HG02623 (cell line): ENCODE measurements around the gene NLRP11.

Experiments
- ATAC-seq: cut with Tn5 transposase; IDR thresholded peaks from one replicate; pipeline ENCODE4 v1.9.1; 2021; ENCODE audit warnings: moderate library complexity; ENCODE audit not compliant: unreplicated experiment

NLRP11 gene

GRCh38 chr19:55831846-55832245 is at the start of gene NLRP11:
NLRP11 (minus strand) TSS chr19:55831999; CDS start chr19:55818174, 13,825 bp downstream.
- ATAC-seq: no peak

GRCh38 chr19:55877211-55877610 is 45.4 kb upstream of the NLRP11 start:
- ATAC-seq: no peak

GRCh38 chr19:55870736-55871135 is 38.9 kb upstream of the NLRP11 start:
- no peak for ATAC-seq

- no peak for ATAC-seq
These were observed 35.3 kb upstream of the NLRP11 start for GRCh38 chr19:55867101-55867500.

- ATAC-seq: no peak
These were observed 34.7 kb upstream of the NLRP11 start for GRCh38 chr19:55866521-55866920.

- no peak for ATAC-seq
These were observed 27.2 kb upstream of the NLRP11 start for GRCh38 chr19:55858969-55859368.

- no peak for ATAC-seq
These were observed 26.6 kb upstream of the NLRP11 start for GRCh38 chr19:55858401-55858800.

GRCh38 chr19:55857974-55858373 is 26.2 kb upstream of the NLRP11 start:
- no peak for ATAC-seq

- ATAC-seq: no peak
These were observed 25.4 kb upstream of the NLRP11 start for GRCh38 chr19:55857149-55857548.

- ATAC-seq: no peak
These were observed 23.4 kb upstream of the NLRP11 start for GRCh38 chr19:55855160-55855559.

- ATAC-seq: no peak
These were observed 7.1 kb upstream of the NLRP11 start for GRCh38 chr19:55838906-55839305.

- ATAC-seq: no peak
These were observed 6.5 kb upstream of the NLRP11 start for GRCh38 chr19:55838251-55838650.

- no peak for ATAC-seq
These were observed 4.5 kb upstream of the NLRP11 start, which contains the start of gene NLRP4 for GRCh38 chr19:55836340-55836739. NLRP4 (plus strand) TSS chr19:55836540; CDS start chr19:55852081, 15,541 bp downstream.

- no peak for ATAC-seq
These were observed 877 bp upstream of the NLRP11 start for GRCh38 chr19:55832676-55833075.

GRCh38 chr19:55830656-55831055 is 1.1 kb downstream of the NLRP11 start:
- ATAC-seq: no peak

GRCh38 chr19:55820037-55820436 is 11.8 kb downstream of the NLRP11 start:
- ATAC-seq: no peak

- no peak for ATAC-seq
These were observed 17.9 kb downstream of the NLRP11 start for GRCh38 chr19:55813906-55814305.

- no peak for ATAC-seq
These were observed 19.4 kb downstream of the NLRP11 start for GRCh38 chr19:55812449-55812848.

GRCh38 chr19:55811340-55811739 is 20.5 kb downstream of the NLRP11 start:
- ATAC-seq: no peak

- no peak for ATAC-seq
These were observed 22.3 kb downstream of the NLRP11 start for GRCh38 chr19:55809381-55810058.

- no peak for ATAC-seq
These were observed 29.5 kb downstream of the NLRP11 start for GRCh38 chr19:55802281-55802680.

GRCh38 chr19:55801416-55801815 is 30.4 kb downstream of the NLRP11 start:
- no peak for ATAC-seq

GRCh38 chr19:55795021-55795420 is 36.8 kb downstream of the NLRP11 start:
- no peak for ATAC-seq
